ENCODE measurements around the gene MCTP2.

MCTP2 gene

DNA sequence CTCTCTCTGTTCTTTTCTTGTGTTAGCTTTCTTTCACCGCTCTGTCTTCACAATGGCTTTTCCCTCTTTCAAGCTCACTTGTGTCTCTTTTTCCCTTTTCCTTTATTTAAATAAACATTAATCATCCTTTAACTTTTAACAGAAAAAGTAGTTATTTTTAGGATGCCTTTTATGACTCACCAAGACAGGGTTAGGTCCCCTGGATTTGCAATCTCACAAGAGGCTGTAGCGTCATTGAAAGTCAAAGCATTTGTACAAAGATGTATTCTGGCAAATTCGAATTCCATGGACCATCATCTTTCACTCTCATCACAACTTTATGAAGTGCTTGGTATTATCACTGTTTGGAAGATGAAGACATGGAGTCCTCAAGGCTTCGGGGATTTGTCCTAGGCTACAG lies 34.8 kb upstream of the MCTP2 start:
- TF ChIP-seq, protein P1, sequence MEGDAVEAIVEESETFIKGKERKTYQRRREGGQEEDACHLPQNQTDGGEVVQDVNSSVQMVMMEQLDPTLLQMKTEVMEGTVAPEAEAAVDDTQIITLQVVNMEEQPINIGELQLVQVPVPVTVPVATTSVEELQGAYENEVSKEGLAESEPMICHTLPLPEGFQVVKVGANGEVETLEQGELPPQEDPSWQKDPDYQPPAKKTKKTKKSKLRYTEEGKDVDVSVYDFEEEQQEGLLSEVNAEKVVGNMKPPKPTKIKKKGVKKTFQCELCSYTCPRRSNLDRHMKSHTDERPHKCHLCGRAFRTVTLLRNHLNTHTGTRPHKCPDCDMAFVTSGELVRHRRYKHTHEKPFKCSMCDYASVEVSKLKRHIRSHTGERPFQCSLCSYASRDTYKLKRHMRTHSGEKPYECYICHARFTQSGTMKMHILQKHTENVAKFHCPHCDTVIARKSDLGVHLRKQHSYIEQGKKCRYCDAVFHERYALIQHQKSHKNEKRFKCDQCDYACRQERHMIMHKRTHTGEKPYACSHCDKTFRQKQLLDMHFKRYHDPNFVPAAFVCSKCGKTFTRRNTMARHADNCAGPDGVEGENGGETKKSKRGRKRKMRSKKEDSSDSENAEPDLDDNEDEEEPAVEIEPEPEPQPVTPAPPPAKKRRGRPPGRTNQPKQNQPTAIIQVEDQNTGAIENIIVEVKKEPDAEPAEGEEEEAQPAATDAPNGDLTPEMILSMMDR (IDR thresholded peaks at IDR 0.05; ENCODE audit: unreplicated experiment in 3 of 3) = no peak

DNA sequence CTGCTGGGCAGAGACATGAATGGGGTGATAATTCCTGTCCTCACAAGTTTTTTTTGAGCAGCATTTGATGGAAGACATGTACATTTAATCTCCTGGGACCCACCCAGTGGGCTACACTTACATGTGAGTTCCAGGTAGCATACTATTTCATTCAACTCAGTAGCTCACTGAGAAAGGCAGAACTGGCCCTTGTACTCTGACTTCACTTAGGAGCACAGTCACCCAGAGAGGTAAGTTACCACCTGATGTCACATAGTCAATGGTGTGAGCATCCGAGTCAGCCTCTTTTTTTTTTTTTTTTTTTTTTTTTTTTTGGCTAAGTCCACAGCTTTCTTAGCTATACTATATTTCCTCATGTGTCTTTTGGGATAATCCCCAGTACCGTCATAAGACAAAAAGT lies 32.7 kb upstream of the MCTP2 start:
- no peaks in the 10 kb centered on the region for H3K9me3 Mint-ChIP-seq
- TF ChIP-seq, protein P1 (IDR thresholded peaks at IDR 0.05; ENCODE audit: unreplicated experiment in 3 of 3) = no peak
- no peaks in the 10 kb centered on the region for H3K27me3 Mint-ChIP-seq (ENCODE audit: low read depth)

More for the DNA sequence above, 34.8 kb upstream of the MCTP2 start:
- Mint-ChIP-seq H3K36me3 (ENCODE audit: low read depth) (no peaks in the 10 kb centered on the region), H3K4me1 (no peaks in the 10 kb centered on the region), H3K4me3 (no peak overlapping the region), H3K27me3 (ENCODE audit: low read depth) (no peaks in the 10 kb centered on the region), H3K27ac (no peak overlapping the region), H3K9me3 (no peaks in the 10 kb centered on the region)

DNA sequence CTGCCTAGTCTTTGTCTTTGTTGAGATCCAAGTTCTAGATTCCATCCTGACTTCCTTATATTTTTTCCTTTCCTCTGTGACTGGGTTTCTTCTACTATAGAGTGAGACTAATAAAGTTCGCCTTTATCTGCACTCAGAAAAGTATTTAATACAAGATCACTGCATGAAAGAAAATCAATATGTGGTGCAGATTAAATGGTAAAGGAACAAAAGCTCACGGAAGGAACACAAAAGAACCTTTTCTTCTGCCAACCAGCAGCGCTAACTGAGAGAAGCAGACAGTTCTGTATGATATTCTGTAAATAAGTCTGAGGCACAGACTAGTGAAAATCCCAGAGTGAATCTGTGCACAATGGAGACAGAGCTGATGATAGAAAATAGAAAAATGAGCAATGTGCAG lies 31.6 kb upstream of the MCTP2 start:
- no peaks in the 10 kb centered on the region for H3K9me3 Mint-ChIP-seq
- no peaks in the 10 kb centered on the region for H3K27me3 Mint-ChIP-seq (ENCODE audit: low read depth)
- no peak overlapping the region for H3K4me3 Mint-ChIP-seq
- TF ChIP-seq, protein P1 (IDR thresholded peaks at IDR 0.05; ENCODE audit: unreplicated experiment in 3 of 3) = no peak
- no peak overlapping the region for H3K27ac Mint-ChIP-seq
- H3K36me3 Mint-ChIP-seq (ENCODE audit: low read depth) = no peaks in the 10 kb centered on the region
- H3K4me1 Mint-ChIP-seq = no peaks in the 10 kb centered on the region

More for the DNA sequence above, 32.7 kb upstream of the MCTP2 start:
- Mint-ChIP-seq H3K4me3 (no peak overlapping the region), H3K27ac (no peak overlapping the region), H3K36me3 (ENCODE audit: low read depth) (no peaks in the 10 kb centered on the region), H3K4me1 (no peaks in the 10 kb centered on the region)

DNA sequence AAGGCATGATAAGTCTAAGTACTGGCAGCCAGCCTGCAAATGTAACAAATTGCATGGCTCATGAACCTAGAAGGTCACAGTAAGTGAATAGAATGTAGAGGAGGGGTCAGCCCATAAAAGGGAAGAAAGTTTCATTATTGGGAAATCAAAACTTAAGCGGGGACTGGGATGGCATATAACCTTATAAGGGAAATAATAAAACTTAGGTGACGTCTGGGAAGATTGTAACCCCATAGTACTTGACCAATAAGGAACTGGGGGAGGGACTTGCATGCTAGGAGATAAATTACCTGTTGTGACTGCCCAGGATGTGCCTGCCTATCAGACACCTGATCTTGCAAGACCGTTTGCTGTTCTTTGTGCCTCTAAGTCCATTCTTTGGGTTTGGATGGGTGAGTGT lies 28.1 kb upstream of the MCTP2 start:
- TF ChIP-seq, protein P1 (IDR thresholded peaks at IDR 0.05; ENCODE audit: unreplicated experiment in 3 of 3) = no peak
- Mint-ChIP-seq H3K4me1 (no peaks in the 10 kb centered on the region), H3K4me3 (no peak overlapping the region), H3K36me3 (ENCODE audit: low read depth) (no peaks in the 10 kb centered on the region), H3K27me3 (ENCODE audit: low read depth) (peaks cover 8% of the 10 kb centered on the region), H3K9me3 (no peaks in the 10 kb centered on the region), H3K27ac (no peak overlapping the region)

DNA sequence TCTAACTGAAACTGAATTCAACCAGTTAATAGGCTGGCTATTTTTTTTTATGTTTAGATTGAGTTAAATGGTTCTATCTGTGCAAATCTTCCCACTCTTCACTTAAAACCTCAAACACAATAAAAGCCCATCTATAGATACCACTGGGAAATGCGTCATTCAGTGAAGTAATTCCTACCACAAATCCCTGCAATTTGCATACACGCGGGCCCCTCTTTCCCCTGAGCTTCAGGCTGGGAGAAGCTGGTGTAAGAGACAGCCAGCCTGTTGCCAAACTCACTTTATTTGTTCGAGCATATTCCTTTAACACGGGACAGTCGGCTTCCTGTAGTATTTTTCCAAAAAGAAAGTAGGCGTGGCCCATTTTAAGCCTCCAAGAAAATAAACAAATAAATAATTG lies 26.0 kb upstream of the MCTP2 start:
- Mint-ChIP-seq H3K27me3 (ENCODE audit: low read depth) (peaks cover 8% of the 10 kb centered on the region), H3K4me3 (no peak overlapping the region), H3K4me1 (no peaks in the 10 kb centered on the region), H3K27ac (no peak overlapping the region), H3K36me3 (ENCODE audit: low read depth) (no peaks in the 10 kb centered on the region), H3K9me3 (no peaks in the 10 kb centered on the region)
- TF ChIP-seq, protein P1 (IDR thresholded peaks at IDR 0.05; ENCODE audit: unreplicated experiment in 3 of 3) = no peak

DNA sequence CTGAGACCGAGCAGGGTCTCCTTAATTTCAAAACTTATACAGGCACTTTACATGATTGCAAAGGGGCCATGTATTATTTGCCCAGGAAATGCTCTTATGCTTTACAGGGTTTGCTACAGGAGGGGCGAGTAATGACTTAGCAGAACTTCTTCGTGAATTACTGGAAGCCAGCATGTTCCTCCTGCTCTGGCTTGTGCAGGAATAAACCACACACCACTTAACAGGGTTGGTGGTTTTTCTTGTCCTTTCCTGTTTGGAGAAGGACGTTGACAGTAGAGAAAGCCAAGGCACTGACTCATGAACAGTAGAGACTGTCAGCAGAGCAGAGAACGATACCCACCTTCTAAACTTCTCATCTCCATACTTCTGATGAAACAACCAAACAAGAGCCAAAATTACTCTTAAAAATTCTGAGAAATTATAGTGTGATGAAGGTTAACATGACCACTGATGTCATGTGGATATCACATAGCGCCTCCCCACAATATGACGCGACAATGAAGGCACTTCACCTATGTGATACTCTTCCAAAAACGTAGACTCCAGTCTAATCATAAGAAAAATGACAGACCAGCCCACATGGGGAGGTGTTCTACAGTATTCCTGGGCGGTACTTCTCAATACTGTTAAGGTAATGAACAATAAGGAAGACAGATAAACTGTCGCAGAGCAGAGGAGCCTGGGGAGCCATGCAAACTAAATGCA lies 24.7 kb upstream of the MCTP2 start:
- no peak overlapping the region for H3K4me3 Mint-ChIP-seq
- H3K27me3 Mint-ChIP-seq (ENCODE audit: low read depth) = peaks cover 8% of the 10 kb centered on the region
- no peaks in the 10 kb centered on the region for H3K4me1 Mint-ChIP-seq
- no peak overlapping the region for H3K27ac Mint-ChIP-seq
- TF ChIP-seq, protein P1 (IDR thresholded peaks at IDR 0.05; ENCODE audit: unreplicated experiment in 3 of 3) = no peak
- H3K36me3 Mint-ChIP-seq (ENCODE audit: low read depth) = no peaks in the 10 kb centered on the region
- H3K9me3 Mint-ChIP-seq = peaks cover 3% of the 10 kb centered on the region

Data from nephron (organoid).